Epithelial cell of umbilical artery (primary cell): ENCODE data around the gene DPEP3. TPM values are rescaled to one million over a fixed set of nuclear protein-coding genes. Genes with fewer than 3 reads are reported as not detected.

ENCODE experiments used
- total RNA-seq: library from RNA; depleted of rRNA; stranded (reverse); fragments of >200 nt; gene quantifications from 2 replicates; pipeline ENCODE4 v1.2.3, GENCODE V29; 2014

Gene DPEP3, protein sequence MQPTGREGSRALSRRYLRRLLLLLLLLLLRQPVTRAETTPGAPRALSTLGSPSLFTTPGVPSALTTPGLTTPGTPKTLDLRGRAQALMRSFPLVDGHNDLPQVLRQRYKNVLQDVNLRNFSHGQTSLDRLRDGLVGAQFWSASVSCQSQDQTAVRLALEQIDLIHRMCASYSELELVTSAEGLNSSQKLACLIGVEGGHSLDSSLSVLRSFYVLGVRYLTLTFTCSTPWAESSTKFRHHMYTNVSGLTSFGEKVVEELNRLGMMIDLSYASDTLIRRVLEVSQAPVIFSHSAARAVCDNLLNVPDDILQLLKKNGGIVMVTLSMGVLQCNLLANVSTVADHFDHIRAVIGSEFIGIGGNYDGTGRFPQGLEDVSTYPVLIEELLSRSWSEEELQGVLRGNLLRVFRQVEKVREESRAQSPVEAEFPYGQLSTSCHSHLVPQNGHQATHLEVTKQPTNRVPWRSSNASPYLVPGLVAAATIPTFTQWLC
- not detected in 2 replicates for total RNA-seq

DNA sequence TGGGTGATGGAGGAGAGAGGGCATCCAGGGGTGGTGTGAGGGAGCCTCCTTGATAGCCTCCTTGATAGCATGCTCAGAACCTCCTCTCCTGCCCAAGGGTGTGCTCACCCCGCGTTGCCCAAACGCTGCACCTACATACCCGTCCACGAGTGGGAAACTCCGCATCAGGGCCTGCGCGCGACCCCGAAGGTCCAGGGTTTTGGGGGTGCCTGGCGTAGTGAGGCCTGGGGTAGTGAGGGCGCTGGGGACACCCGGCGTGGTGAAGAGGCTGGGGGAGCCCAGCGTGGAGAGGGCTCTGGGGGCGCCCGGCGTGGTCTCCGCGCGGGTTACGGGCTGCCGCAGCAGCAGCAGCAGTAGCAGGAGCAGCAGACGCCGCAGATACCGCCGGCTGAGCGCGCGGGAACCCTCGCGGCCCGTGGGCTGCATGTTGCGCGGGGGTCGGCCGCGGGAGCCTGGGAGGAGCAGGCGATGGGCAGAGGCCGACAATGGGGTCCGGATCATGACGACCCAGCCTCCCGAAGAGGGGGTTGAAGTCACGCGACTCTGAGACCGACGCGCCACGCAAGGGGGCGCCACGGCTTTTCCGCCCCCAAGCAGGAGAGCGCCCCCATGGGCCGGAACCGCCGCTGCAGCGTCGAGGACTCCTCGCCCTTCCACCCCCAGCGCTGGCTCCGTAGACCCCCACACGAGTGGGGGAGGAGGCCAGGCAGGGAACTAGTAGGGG lies at the start of gene DPEP3:
Gene DPEP3 (minus strand): TSS at position 545 of the 724 bp plus-strand sequence. CDS start 119 bp downstream, at position 426.

DNA sequence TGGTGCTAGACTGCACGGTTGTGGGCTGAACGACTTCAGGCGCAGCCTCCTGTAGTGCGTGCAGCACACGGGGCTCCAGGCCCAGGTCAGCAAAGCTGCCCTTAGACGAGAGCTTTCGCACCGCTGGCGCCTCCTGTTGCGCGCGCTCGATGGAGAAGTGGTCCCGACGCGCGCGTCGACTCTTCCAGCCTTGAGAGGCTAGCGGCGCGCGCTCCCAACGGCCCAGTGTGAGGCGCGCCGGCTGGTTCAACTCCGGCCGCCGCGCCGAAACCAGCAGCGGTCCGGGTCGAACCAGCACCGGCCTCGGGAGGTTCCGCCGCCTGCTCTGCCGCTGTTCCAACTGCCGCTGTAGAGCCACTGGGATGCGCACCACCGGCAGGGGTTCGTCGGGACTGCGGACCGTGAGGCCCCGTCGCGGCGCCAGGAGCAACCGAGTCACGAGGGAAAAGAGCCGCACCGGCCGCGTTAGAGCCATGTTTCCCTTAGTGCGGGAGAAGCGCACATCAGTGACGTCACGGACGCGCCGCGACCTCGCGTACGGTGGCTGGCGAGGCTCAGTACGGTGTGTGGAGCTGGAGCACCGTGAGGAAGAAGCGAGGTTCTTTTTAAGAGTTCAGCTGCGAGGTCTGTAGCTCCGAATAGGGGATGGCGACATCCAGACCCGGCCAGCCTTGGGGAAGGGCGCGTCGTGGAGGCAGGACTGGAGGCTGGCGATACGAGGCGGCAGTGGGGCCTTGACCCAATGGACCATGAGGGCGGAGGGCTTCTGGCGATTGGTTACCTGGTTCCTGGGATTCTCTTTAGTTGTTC lies 42.6 kb upstream of the DPEP3 start, which contains the start of the genes DDX28 and DUS2:
Gene DDX28 (minus strand): TSS at position 505 of the 810 bp plus-strand sequence. CDS start 30 bp downstream, at position 475.
Gene DUS2 (plus strand): TSS at position 557 of the 810 bp plus-strand sequence. CDS start 14,740 bp downstream, outside the sequence.

DNA sequence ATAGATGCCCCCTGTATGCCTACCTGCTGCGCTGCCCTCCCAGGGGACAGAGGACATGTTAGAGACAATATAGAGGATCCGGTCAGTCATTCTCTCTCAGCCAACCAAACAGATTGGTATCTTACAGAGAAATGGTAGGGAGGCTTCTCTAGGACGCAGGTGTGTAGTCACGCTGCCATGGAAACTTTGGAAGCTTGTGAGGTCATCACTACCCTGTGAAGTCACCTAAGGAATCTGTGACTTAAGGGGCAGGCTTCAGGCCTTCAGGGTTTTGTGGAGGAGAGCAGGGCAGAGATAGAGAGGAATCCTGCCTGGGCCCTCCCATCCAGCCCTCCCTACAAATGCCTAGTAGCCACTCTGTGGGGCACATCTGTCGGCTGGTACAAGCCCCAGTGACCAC lies 35.4 kb upstream of the DPEP3 start, which contains the start of gene DPEP2NB:
Gene DPEP2NB (minus strand): TSS at position 231 of the 400 bp plus-strand sequence. CDS start 141 bp downstream, at position 90.

DNA sequence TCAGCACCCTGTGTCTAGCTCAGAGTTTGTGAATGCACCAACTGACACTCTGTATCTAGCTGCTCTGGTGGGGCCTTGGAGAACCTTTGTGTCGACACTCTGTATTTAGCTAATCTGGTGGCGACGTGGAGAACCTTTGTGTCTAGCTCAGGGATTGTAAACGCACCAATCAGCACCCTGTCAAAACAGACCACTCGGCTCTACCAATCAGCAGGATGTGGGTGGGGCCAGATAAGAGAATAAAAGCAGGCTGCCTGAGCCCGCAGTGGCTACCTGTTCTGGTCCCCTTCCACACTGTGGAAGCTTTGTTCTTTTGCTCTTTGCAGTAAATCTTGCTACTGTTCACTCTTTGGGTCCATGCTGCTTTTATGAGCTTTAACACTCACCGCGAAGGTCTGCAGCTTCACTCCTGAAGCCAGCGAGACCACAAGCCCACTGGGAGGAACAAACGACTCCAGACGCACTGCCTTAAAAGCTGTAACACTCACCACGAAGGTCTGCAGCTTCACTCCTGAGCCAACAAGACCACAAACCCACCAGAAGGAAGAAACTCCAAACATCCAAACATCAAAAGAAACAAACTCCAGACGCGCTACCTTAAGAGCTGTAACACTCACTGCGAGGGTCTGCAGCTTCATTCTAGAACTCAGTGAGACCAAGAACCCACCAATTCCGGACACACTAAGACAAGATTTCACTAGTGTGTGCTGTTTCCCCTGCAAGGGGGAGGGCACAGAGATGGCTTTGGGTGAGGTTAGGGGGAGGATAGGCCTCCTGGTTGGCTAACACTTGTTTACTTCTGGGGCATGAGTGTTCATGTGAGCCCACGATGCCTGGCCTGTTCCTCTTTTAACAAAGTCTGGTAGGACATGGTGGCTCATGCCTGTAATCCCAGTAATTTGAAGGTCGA lies 18.7 kb upstream of the DPEP3 start, which contains the start of gene DPEP2:
Gene DPEP2 (minus strand): TSS at position 706 of the 910 bp plus-strand sequence. CDS start 6,272 bp downstream, outside the sequence.

DNA sequence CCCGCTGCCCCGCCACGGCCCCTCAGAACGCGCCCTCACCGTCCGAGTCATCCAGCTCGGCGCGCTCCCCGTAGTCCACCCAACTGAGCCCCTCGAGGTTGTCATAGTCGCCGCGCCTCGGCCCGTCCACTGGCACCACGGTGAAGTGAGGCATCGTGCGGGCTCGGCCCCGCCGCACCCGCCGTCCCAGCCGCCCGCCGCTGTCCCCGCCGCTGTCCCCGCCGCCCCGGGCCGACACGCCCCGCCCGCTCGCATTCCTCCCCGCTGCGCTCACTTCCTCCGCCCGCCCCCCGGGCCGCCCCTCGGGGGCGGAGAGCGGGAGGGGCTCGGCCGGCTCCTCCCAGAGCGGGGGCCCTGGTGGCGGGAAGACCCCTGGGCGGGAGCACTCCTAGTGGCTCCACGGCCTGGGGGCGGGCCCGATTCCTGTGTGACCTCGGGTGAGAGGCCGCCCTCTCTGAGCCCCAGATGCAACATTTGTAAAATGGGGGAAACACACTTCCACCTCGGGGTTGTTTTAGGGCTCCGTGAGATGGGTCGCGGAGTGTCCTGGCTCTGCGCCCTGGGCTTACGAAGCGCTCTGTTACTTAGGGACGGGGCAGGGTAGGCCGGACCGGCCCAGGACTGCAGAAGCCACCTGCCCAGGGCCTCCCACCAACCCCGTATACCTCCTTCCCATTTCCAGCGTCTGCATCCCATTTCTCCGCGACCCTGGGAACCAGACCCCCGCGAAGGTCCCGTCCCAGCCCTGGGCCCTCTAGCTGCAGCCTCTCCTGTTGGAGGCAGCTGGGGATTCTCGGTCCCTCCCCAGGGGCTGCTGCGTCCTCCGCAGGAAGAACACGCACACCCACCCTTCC lies 11.7 kb downstream of the DPEP3 start, which contains the start of gene SLC12A4:
Gene SLC12A4 (minus strand): TSS at position 238 of the 854 bp plus-strand sequence. CDS start 84 bp downstream, at position 154.

DNA sequence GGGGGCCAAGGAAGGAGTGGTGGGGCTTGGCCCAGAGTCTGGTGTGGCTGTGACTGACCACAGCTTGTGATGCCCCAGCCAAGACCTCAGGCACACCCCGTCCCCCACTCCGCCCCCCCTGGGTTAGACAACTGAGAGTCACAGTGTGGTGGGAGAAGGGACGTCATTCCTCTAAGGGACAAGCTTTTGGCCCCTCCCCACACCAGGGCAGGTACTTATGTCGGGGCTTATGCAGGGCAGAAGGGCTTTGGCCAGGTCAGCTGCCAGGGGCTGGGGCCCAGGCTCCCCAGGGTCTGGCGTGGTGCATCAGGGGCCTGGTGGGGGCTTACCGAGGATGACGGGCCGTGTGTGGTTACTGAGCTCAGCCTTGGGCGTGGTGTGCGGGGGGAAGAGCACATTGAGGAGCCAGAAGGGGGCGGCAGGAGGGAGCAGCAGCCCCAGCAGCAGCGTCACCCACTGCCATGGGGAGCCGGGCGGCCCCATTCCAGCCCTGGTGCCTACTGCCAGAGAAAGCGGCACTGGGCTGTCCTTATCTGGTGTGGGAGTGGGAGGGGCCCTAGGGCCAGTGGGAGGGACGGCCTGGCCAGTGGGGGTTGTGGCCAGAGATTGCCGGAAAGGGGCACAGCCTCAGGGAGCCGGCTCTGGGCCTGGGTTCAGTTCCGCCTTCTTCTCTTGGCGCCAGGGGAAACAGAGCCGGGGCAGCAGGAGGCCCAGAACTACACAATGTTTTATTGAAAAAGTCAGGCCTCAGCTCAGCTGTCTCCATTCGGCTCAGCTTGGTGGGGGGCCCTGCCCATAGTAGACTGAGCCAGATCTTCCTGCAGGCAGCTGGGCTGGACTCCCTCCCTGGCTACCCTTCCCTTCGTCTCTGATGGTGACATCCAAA lies 36.4 kb downstream of the DPEP3 start, which contains the start of gene LCAT:
Gene LCAT (minus strand): TSS at position 502 of the 886 bp plus-strand sequence. CDS start 19 bp downstream, at position 483.

DNA sequence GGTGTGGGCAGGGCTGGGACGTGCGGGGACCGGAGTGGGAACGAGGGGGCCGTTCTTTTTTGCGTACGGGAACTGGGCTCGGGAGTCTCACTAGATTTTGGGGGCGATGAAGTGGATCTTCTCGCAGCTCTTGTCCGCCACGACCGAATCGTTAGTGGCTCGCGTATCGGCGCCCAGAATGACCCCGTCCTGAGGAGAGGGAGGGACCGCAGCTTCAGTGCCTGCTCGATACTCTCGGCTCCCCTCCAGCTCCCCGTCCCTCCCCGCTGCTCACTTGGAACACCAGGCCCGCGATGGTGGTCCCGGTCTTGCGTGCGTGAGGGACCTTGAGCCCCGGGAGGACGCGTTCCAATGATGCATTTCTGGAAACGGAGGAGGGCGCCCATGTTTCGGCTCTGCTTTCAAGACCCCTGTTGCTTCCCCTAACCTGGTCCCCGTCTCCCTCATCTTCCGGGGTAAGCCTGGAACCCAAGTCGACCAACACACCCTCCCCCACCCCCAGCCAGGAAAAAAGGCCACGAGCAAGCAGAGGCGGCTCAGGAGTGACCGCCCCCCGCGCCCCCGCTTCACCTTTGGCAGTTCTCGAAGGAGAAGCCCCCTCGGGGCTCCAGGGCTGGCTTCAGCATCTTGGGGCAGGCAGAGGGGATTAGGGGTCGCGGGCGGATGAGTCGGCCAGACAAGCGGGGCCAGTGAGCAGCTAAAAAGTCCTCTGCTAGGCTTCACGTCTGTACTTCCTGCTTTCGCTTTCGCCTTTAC lies 44.0 kb downstream of the DPEP3 start, which contains the start of gene PSMB10:
Gene PSMB10 (minus strand): TSS at position 727 of the 756 bp plus-strand sequence. CDS start 101 bp downstream, at position 626.

DNA sequence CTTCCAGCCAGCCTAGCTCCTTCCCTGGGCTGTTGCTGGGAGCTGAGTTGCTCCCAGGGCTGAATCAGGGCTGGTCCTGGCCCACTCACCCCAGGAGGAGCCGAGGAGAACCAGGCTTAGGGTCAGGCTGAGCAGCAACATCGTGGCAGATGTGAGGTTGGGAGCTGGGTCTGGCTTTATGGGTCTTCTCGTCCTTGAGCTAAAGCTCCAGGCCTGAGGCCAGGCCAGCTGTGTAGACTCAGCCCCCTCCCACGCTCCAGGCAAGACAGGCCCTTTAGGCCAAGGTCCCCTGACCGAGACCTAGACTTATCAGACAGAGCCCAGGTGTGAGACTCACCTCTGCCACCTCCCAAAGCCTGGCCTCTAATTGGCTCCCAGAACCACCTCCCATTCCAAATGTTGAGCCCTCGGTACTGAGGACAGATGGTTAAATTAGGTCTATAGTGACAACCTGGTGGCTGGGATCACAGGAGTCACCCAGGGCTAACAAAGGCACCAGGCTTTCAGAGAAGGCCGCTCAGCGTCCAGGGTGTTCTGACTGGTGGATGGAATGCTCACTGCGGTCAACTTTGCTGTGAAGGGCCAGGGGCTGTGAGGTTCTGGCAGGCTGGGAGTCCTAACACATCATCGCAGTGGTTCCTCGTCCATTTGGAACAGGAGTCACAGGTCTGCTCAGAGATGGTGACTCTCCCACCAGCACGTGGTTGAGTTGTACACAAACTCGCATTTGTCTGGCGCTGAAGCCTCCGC lies 48.4 kb downstream of the DPEP3 start, which contains the start of gene CTRL:
Gene CTRL (minus strand): TSS at position 151 of the 750 bp plus-strand sequence. CDS start 10 bp downstream, at position 141.

Other genes with a start within 250 kb of the DPEP3 start
- 3.6 TPM in 2 replicates for gene RANBP10, start 173.9 kb downstream of the DPEP3 start, total RNA-seq
- gene TSNAXIP1, start 173.6 kb downstream of the DPEP3 start, total RNA-seq: 0.32 TPM in 1 of 2 replicates, not detected in the other
- 38.7 and 72.5 TPM in 2 replicates for gene THAP11, start 138.2 kb downstream of the DPEP3 start, total RNA-seq
- 67.0 and 256 TPM in 2 replicates for gene NUTF2, start 133.6 kb downstream of the DPEP3 start, total RNA-seq
- 28.6 and 29.6 TPM in 2 replicates for gene CENPT, start 132.8 kb downstream of the DPEP3 start, total RNA-seq
- 39.8 and 50.3 TPM in 2 replicates for gene EDC4, start 107.4 kb downstream of the DPEP3 start, total RNA-seq
- not detected in 2 replicates for gene NRN1L, start 95.6 kb downstream of the DPEP3 start, total RNA-seq
- gene PSKH1, start 87.2 kb downstream of the DPEP3 start, total RNA-seq: 10.7 and 19.1 TPM in 2 replicates
- 0.32 and 0.61 TPM in 2 replicates for gene CTRL, start 48.6 kb downstream of the DPEP3 start, total RNA-seq
- gene PSMB10, start 43.6 kb downstream of the DPEP3 start, total RNA-seq: 60.4 and 85.9 TPM in 2 replicates
- gene LCAT, start 36.4 kb downstream of the DPEP3 start, total RNA-seq: 1.3 and 2.6 TPM in 2 replicates
- 36.4 and 40.0 TPM in 2 replicates for gene SLC12A4, start 11.9 kb downstream of the DPEP3 start, total RNA-seq
- gene DPEP2, start 19.0 kb upstream of the DPEP3 start, total RNA-seq: 1.1 TPM in 1 of 2 replicates, not detected in the other
- gene DPEP2NB, start 35.4 kb upstream of the DPEP3 start, total RNA-seq: not detected in 2 replicates
- 14.4 and 20.5 TPM in 2 replicates for gene DDX28, start 42.7 kb upstream of the DPEP3 start, total RNA-seq
- 23.4 and 27.5 TPM in 2 replicates for gene DUS2, start 42.8 kb upstream of the DPEP3 start, total RNA-seq
- 7.8 and 10.3 TPM in 2 replicates for gene NFATC3, start 104.9 kb upstream of the DPEP3 start, total RNA-seq